Hepatocyte (in vitro differentiated cells): ENCODE results near the gene ACSL3.
"Not testable (repeated sequence)": the region's sequence is repeated elsewhere in the genome, so short reads cannot be mapped to it uniquely, and the experiment has no call there.

Experiments
- CTCF ChIP-seq: fragments of 200-600 bp; sonication (generic); IDR thresholded peaks from 2 replicates; pipeline ENCODE4 v1.5.1; 2016; ENCODE audit warnings: antibody characterized with exemption, mild to moderate bottlenecking; ENCODE audit not compliant: poor library complexity
- EZH2 ChIP-seq: fragments of 200-600 bp; sonication (generic); IDR thresholded peaks from 2 replicates; pipeline ENCODE4 v1.6.1; 2016; ENCODE audit warnings: antibody characterized with exemption, mild to moderate bottlenecking, borderline replicate concordance

GRCh38 chr2:222848031-222848430 lies 12.8 kb upstream of the ACSL3 start:
- TF ChIP-seq CTCF, EZH2: not testable (repeated sequence)
